HG03064 (cell line): ENCODE data around the gene NEK8.
"Not testable (repeated sequence)": the region's sequence is repeated elsewhere in the genome, so short reads cannot be mapped to it uniquely, and the experiment has no call there.

Experiments
- ATAC-seq: cut with Tn5 transposase; IDR thresholded peaks from one replicate; pipeline ENCODE4 v1.9.1; 2021; ENCODE audit warnings: low read depth; ENCODE audit not compliant: unreplicated experiment

Gene NEK8

GRCh38 chr17:28759256-28759865 is 30.8 kb downstream of the NEK8 start:
- ATAC-seq, result no peak

- ATAC-seq, result no peak
These were observed 32.3 kb downstream of the NEK8 start for GRCh38 chr17:28760601-28761562.

GRCh38 chr17:28763137-28763799 is 34.7 kb downstream of the NEK8 start:
- ATAC-seq, result no peak

GRCh38 chr17:28763804-28764266 is 35.2 kb downstream of the NEK8 start:
- no peak for ATAC-seq

- ATAC-seq, result no peak
These were observed 36.5 kb downstream of the NEK8 start for GRCh38 chr17:28765038-28765437.

GRCh38 chr17:28773736-28774135 is 45.1 kb downstream of the NEK8 start:
- ATAC-seq, result no peak

GRCh38 chr17:28774206-28774605 is 45.6 kb downstream of the NEK8 start:
- ATAC-seq, result no peak

- no peak for ATAC-seq
These were observed 48.6 kb downstream of the NEK8 start for GRCh38 chr17:28777178-28777577.

- not testable (repeated sequence) for ATAC-seq
These were observed 51.0 kb downstream of the NEK8 start for GRCh38 chr17:28779601-28780000.

- ATAC-seq, result no peak
These were observed 54.6 kb downstream of the NEK8 start for GRCh38 chr17:28783161-28783560.

GRCh38 chr17:28788100-28788499 is 59.5 kb downstream of the NEK8 start:
- ATAC-seq, result no peak
